Superior temporal gyrus (tissue), 1 donor: Measurements from ENCODE around the gene ADAMTS3.
"Not testable (repeated sequence)": the region's sequence is repeated elsewhere in the genome, so short reads cannot be mapped to it uniquely, and the experiment has no call there.

Experiments used
- DNase-seq: peaks from one replicate; pipeline ENCODE4 v3.0.0-alpha.2; 2016; ENCODE audit errors: extremely low spot score

The ADAMTS3 gene

DNA sequence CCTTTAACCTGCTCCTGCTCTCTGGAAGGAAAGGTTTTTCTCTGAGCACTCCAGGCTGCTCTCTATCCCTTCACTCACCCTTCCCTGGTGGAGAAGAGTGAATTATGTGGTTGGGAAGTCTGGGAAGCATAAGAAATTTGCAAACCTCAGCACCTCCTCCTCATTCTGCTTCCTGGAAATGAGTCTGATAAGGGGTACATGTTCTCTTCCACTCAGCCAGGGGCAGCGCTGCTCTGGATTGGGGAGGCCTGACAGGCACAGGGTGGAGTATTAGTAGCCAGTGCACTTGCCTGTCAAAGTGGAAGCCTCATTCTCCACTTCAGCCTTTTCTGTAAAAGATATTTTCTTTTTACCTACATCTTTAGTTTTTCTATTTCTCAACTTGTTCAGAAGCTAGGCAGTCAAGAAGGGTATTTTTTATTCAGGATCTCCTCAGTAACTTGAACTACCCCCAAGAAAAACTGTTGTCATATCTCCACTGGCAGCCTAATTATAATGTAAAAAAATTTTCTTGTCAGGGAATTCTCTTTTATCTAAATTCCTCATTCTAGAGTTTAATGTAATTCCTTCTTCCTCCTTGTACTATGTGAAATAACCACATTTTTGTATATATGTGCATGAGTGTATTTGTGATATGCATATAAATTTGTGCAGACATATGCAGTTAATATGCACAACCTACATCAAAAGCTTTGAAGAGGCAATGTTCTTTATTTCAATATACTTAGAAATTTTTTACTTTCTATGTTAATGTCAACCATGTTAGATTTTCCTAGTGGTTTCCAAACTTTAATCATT is 15.3 kb downstream of the ADAMTS3 start:
- DNase-seq, result no peak

DNA sequence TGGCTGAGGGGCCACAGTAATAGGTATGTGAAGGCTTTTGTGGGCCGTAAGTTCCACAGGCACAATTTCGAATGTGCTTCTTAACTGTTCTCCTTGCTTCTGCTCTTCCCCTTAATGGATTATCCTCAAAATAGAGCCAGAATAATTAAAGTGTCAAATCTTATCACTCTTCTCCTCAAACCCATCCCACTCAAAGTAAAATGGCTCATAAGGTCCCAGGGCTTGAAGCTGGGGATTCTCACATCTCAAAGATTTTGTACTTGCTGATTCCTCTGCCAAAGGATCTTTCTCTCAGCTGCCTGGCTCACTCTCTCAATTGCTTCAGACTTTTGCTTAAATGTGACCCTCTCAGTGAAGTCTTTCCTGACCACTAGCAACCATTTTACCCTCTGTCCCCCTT is 16.6 kb downstream of the ADAMTS3 start:
- no peak for DNase-seq

DNA sequence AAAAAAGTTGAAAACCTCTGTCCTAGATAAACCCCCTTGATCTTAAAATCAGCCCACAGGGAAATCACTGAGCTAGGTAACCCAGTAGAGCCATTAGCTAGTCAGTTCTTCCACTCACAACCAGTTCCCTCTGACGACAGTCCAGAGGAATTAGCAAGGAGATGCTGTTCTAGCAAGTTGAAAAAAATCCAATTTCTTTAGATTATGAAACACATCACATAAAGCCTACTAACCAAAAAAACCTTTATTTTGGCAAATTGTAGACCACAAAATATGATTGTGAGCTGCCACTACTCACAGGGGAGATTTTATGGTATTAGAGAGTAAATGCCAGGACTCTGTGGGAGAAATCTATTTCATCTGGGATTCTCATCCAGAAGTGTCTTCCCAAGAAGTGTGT is 22.6 kb downstream of the ADAMTS3 start:
- DNase-seq, result no peak

DNA sequence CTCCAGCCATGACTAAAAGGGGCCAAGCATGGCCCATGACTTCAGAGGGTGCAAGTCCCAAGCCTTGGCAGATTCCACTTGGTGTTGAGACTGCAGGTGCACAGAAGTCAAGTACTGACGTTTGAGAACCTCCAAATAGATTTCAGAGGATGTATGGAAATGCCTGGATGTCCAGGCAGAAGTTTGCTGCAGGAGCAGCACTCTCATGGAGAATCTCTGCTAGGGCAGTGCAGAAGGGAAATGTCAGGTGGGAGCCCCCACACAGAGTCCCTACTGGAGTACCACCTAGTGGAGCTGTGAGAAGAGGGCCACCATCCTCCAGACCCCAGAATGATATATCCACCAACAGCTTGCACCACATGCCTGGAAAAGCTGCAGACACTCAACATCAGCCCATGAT is 28.3 kb downstream of the ADAMTS3 start:
- DNase-seq, result not testable (repeated sequence)

DNA sequence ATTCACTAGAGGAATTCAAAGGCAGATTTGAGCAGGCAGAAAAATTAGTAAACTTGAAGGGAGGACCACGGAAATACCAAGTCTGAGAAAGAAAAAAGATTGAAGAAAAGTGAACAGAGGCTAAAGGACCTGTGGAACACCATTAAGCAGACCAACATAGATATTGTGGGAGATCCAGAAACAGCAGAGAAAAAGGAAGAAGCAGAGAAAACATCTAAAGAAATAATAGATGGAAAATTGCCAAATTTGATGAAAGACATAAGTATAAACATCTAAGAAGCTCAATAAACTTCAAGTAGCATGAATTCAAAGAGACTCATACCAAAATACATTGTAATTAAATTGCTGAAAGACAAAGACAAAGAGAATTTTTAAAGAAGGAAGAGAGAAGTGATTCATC is 31.0 kb downstream of the ADAMTS3 start:
- no peak for DNase-seq

DNA sequence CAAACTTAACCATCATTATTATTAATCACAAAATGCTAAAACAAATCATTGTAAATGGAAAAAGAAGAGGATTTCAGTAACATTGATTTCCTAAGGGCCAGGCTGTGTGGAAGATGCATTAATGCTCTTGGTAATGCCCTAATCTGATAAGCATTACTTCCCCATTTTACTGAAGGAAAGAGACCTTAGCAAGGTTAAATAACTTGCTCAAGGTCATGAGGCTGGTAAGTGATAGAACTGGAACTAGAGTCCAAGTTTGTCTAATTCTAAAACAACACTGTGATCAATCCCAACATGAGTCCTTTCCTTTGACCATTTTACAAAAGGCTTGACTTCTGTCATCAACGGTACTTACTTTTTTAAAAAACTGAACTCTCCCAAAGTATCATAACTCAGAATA is 32.6 kb downstream of the ADAMTS3 start:
- no peak for DNase-seq

- no peak for DNase-seq
Measured at GRCh38 chr4:72531768-72532290, 37.2 kb downstream of the ADAMTS3 start.

DNA sequence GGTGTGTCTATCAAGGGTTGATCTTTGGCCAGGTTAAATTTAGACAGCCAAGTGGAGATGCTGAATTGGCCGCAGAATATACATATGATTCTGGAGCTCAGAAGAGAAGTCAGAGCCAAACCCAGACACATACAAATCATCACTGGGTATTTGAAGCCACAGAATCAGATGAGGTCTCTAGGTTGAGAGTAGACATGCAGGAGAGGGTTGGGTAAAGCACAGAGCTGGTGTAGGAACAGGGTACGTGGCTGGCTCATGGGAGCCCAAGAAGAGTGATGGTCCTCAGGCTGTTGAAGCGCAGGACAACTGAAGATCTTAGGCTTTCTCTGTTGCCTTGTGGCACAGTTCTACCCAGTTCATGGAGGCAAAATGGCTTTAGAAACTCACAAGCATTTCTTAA is 37.7 kb downstream of the ADAMTS3 start:
- no peak for DNase-seq

DNA sequence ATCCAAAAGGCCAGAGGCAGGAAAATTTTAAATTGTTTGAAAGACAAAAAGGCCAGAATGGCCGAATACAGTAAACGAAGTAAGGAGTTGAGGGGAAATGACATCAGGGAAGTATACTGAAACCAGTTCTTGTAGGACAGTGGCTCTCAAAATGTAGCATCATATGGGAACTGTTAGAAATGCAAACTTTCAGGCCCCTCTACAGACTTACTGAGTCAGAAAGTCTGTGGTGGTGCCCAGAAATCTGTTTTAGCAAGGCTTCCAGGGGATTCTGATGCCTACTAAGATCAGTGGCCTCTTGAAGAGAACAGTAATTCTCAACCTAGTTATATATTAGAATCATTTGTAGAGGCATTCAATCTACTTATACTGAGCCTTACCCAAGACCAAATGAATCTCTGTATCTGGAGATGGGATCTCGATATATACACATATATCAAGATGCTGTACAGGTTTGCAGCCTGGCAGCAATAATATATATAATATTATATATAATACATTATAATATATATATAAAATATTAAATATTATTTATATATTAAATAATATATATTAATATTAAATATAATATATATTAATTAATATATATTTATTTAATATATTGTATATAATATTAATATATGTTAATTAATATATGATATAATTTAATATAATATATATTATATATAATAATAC is 39.7 kb downstream of the ADAMTS3 start:
- DNase-seq, result no peak

- DNase-seq, result no peak
Measured at GRCh38 chr4:72527038-72527646, 41.9 kb downstream of the ADAMTS3 start.

DNA sequence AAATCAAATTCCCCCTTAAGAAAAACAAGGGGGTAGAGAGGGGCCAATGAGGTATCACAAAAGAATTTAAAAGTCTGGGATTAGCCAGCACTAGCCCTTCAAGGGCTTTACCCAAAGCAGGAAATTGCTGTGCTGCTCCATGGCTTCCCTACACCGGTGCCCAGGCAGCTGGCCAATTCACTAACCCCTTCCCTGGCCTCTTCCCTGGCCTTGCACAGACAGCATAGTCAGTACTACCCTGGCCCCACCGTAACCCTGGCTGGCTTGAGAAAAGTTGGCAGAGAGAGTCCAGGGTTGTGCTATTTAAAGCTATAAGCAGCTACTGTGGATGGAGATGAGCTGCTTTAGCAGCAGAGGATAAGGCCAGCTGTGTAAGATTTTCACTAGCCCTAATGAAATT is 43.1 kb downstream of the ADAMTS3 start:
- no peak for DNase-seq

GRCh38 chr4:72522440-72522839 is 46.6 kb downstream of the ADAMTS3 start:
- no peak for DNase-seq

DNA sequence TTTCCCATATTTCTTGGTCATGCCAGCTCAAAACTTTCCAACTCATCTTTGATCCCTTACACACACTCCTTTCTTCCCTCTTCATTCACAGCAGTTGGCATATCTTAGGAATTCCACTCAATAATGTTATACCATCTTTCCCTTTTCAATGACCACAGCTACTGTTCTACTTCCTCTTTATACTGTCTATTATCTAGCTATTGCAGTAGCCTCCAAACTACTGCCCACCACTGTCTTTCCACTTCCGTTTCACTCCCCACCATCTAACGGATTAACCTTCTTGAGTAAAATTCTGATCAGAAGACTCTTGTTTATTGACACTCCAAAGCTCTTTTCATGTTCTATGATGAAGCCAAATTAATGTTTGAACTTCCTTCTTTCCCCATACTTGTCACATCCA is 55.8 kb downstream of the ADAMTS3 start:
- no peak for DNase-seq

DNA sequence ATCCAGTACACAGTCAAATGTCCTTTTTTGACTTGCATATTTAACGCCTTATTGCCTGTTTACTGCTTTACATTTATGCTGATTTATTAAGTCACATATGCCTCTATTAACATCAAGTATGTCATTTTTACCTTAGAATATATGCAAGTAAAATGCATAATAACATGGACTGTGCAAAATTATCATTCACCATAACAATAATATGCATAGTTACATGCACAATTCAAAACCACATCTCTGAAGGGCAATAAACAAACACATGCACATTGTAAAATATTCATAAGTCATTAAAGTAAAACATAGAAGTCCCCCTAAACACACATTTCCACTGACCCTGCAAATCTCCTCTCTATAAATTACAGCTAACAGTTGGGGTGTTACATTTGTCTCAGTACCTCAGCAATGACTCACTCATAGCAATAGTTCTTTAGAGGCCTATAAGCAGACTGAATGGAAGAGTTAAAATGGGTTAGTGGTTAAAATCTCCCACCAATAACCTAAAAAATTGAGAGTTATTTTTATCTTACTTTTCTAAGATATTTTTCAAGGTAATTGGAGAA is 61.1 kb downstream of the ADAMTS3 start:
- no peak for DNase-seq

DNA sequence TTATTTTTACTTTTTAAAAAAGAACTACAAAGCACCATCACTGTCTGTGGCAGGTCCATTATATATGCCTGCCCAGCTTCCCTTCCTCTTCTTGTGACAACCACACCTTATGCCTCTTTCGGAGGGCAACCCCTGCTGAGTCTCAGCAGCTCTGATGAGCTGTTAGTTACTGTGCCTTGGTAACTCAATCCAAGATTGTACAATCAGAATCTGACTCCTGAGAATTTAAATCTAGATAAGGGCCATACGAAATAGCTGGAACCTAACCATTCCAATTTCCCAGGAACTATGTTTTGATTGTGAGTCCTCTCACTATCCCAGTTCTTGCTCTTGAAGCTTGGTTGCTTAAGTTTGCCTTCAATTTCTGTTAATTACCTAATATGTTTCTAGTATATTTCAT is 61.9 kb downstream of the ADAMTS3 start:
- DNase-seq, result no peak

DNA sequence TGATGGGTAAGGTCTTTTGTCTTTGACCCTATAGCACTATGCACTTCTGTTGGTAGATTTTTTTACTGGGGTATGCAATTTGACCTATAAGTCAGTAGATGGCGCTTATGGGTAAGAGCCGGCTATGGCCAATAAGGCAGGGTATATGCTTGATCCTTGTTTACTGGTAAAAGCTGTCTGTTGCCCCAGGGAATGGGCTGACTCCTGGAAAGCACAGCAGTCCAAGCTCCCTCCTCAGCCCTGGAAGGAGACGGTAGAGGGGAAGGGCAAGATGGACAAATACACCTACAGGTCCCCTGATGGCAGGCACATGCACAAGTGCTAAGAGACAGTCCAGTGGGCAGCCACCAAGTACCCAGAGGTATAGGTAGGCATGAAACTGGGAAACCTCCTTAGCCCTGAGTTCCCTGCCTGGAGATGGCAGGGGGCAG is 63.7 kb downstream of the ADAMTS3 start:
- DNase-seq, result peak; percentile 18

GRCh38 chr4:72500214-72500613 is 68.8 kb downstream of the ADAMTS3 start:
- no peak for DNase-seq

DNA sequence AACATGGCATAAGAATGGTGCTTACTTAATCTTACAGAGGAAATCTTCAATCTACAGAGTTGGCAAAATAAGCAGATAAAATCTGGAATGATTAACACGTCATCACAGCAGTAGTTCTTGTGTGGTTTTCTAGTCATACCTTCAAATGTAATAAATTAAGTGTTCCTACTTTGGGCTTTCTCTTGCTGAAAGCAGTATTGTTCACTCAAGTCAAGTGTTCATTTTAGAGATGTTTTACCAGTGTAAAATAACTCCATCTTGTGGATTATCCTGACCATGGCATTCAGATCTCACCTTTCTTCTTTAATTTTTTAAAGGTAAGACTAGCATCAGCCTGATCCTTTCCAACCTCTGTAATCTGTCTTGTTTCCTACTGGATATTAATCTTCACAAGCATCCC is 72.9 kb downstream of the ADAMTS3 start:
- no peak for DNase-seq

GRCh38 chr4:72494156-72494555 is 74.9 kb downstream of the ADAMTS3 start:
- no peak for DNase-seq

DNA sequence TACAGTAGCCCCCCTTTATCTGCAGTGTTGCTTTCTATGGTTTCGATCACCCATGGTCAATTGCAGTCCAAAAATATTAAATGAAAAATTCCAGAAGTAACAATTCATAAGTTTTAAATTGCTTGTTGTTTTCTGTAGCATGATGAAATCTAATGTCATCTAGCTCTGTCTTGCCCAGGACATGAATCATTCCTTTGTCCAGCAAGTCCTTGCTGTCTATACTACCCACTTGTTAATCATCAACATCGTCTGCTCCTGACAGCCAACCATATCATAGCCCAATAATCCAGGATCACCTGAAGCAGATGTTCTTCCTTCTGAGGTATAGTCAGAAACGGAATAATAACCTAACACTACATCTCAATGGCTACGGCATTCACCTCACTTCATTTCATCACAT is 79.8 kb downstream of the ADAMTS3 start:
- no peak for DNase-seq

- no peak for DNase-seq
Measured at GRCh38 chr4:72486991-72487390, 82.0 kb downstream of the ADAMTS3 start.

DNA sequence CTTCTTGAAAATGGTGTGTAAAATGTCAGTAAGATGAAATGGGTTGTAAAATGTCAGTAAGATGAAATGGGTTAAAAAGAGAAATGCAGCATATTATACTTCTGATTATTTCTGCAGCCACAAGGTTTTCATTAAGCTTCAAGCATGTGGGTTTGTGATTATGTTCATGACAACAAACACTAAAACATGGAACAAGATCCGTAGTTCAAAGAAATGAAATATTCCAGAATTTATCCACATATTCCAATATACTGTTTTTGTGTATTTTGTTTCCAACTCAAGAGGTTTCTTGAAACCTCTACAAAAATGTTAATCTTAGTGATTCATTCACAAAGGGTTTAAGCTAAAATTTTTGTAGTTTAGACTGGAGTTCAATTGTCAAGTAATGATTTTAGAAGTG is 84.0 kb downstream of the ADAMTS3 start:
- DNase-seq, result no peak
